Ascending aorta (tissue), 2 donors: ENCODE results near the gene CD7. TPM values are rescaled to one million over a fixed set of nuclear protein-coding genes. Genes with fewer than 3 reads are reported as not detected.

Experiments used
- DNase-seq, 2 donors: peaks; one replicate each; pipeline ENCODE4 v3.0.0-alpha.2; 2019; ENCODE audit warnings: low spot score in 2 of 2
- H3K27ac ChIP-seq, 2 donors: fragments of 200-600 bp; sonication (generic); one replicate each; pipeline ENCODE4 v1.5.1; 2016 to 2017; ENCODE audit warnings: mild to moderate bottlenecking in 1 of 2
- H3K27me3 ChIP-seq: fragments of 200-600 bp; sonication (generic); one replicate; pipeline ENCODE4 v1.5.1; 2017
- H3K36me3 ChIP-seq, 2 donors: fragments of 200-600 bp; sonication (generic); one replicate each; pipeline ENCODE4 v1.5.1; 2016
- H3K4me1 ChIP-seq, 2 donors: fragments of 200-600 bp; sonication (generic); one replicate each; pipeline ENCODE4 v1.5.1; 2016 to 2017; ENCODE audit warnings: mild to moderate bottlenecking in 1 of 2
- H3K4me3 ChIP-seq, 2 donors: fragments of 200-600 bp; sonication (generic); one replicate each; pipeline ENCODE4 v1.5.1; 2016 to 2017; ENCODE audit warnings: mild to moderate bottlenecking in 1 of 2
- H3K9me3 ChIP-seq, 2 donors: fragments of 200-600 bp; sonication (generic); one replicate each; pipeline ENCODE4 v1.5.1; 2016
- intact Hi-C: fragments of 100-400 bp; cut with DNase I; formaldehyde crosslinking; loops from one replicate; pipeline ENCODE4 v1.15.1; 2023
- total RNA-seq: library from RNA; depleted of rRNA; stranded (reverse); fragments of >200 nt; gene quantifications from one replicate; pipeline ENCODE4 v1.1.0, GENCODE V29; 2016
- TF ChIP-seq, protein P1 (sequence below), 3 experiments: fragments of 200-600 bp in 2 of 3; fragments of 450-650 bp in 1 of 3; sonication (generic) in 2 of 3; IDR thresholded peaks; one replicate each; pipeline ENCODE4 v1.5.1; 2016 to 2019; ENCODE audit warnings: antibody characterized with exemption in 3 of 3, mild to moderate bottlenecking in 1 of 3, moderate library complexity in 1 of 3

CD7 gene
- total RNA-seq, 1 donor from 2014 or later: 6.7 TPM

DNA sequence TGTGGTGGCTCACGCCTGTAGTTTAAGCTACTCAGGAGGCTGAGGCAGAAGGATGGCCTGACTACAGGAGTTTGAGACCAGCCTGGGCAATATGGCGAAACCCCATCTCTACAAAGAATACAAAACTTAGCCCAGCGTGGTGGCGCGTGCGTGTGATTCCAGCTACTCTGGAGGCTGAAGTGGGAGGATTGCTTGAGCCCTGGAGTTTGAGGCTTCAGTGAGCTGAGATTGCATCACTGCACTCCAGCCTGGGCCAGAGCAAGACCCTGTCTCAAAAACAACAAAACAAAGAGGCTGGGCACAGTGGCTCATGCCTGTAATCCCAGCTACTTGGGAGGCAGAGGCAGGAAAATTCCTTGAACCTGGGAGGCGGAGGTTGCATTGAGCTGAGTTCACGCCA lies 36.9 kb downstream of the CD7 start:
- H3K4me1 ChIP-seq: no peaks in the 10 kb centered on the region
- H3K36me3 ChIP-seq: no peaks in the 10 kb centered on the region
- intact Hi-C loops: no loop called here
- H3K27me3 ChIP-seq: no peaks in the 10 kb centered on the region
- DNase-seq: no peak
- no peak overlapping the region for H3K27ac ChIP-seq
- TF ChIP-seq, protein P1, sequence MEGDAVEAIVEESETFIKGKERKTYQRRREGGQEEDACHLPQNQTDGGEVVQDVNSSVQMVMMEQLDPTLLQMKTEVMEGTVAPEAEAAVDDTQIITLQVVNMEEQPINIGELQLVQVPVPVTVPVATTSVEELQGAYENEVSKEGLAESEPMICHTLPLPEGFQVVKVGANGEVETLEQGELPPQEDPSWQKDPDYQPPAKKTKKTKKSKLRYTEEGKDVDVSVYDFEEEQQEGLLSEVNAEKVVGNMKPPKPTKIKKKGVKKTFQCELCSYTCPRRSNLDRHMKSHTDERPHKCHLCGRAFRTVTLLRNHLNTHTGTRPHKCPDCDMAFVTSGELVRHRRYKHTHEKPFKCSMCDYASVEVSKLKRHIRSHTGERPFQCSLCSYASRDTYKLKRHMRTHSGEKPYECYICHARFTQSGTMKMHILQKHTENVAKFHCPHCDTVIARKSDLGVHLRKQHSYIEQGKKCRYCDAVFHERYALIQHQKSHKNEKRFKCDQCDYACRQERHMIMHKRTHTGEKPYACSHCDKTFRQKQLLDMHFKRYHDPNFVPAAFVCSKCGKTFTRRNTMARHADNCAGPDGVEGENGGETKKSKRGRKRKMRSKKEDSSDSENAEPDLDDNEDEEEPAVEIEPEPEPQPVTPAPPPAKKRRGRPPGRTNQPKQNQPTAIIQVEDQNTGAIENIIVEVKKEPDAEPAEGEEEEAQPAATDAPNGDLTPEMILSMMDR (IDR thresholded peaks at IDR 0.05): no peak
- H3K9me3 ChIP-seq: no peaks in the 10 kb centered on the region
- H3K4me3 ChIP-seq: no peak overlapping the region

DNA sequence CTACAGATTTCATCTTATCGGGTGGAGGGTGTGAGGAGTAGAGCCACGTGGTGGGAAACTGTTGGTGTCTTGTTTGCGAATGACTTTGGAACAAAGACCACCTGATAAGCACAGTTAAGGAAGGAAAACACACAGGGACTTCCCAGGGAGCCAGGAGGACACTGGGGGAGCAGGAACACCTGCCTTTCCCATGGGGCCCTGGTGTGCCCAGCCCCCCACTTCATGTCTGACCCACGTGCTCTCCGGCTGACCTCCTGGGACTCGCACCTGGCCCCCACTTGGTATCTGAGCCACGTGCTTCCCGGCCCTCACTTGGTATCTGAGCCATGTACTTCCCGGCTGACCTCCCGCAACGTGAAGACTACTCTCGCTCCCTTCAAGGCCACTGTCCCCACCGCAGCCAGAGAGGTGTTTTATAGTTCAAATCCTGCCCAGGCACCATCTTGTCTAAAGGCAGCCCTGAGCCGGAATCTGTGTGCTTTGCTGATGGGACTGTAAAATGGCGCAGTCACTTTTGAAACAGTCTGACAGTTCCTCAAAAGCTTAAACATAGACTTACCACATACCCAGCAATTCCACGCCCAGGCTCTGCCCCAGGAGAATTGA lies 38.5 kb downstream of the CD7 start:
- intact Hi-C loops: no loop called here
- Histone ChIP-seq H3K9me3 (no peaks in the 10 kb centered on the region), H3K4me3 (no peak overlapping the region), H3K36me3 (no peaks in the 10 kb centered on the region), H3K4me1 (peaks cover 3 to 5% of the 10 kb centered on the region in 2 donors), H3K27ac (no peak overlapping the region), H3K27me3 (no peaks in the 10 kb centered on the region)
- DNase-seq: no peak
- TF ChIP-seq, protein P1 (IDR thresholded peaks at IDR 0.05): no peak

DNA sequence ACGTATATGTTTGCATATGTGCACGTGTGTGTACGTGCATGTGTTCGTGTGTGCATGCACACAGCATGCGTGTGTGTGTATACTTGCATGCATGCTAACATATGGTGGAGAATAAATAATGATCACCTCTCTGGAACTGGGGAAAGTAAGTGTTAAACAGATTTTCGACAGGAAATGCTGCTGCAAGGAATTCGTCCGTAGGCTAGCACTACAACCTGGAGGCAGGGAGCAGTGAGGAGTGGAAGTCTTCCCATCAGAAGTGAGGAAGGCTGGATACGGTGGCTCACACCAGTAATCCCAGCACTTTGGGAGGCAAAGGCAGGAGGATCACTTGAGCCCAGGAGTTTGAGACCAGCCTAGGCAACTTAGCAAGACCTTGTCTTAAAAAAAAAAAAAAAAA lies 39.1 kb downstream of the CD7 start:
- intact Hi-C loops: no loop called here

DNA sequence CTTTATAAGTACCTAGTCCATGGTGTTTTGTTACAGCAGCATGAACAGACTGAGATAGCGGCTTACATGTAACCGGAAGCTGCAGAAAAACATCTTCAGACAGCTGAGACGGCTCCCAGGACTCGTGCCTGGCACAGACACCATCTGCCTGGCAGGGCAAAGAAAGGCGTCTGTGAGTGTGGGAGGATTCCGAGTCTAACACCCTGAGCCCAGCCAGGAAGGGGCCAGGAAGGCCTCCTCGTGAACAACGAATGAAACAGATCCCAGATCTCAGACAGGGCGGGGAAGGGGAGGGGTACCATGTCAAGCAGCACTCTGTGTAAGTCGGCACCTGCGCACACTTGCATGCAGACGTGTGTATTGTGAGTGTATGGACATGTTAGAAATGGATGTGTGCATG lies 39.6 kb downstream of the CD7 start:
- Histone ChIP-seq H3K27me3 (no peaks in the 10 kb centered on the region), H3K9me3 (no peaks in the 10 kb centered on the region), H3K36me3 (no peaks in the 10 kb centered on the region), H3K27ac (no peak overlapping the region), H3K4me1 (peaks cover 4 to 8% of the 10 kb centered on the region in 2 donors), H3K4me3 (no peak overlapping the region)
- DNase-seq: no peak
- intact Hi-C loops: no loop called here
- TF ChIP-seq, protein P1 (IDR thresholded peaks at IDR 0.05): no peak

More for the DNA sequence above, 39.1 kb downstream of the CD7 start:
- no peaks in the 10 kb centered on the region for H3K36me3 ChIP-seq
- no peak overlapping the region for H3K27ac ChIP-seq
- H3K4me1 ChIP-seq: peaks cover 4 to 8% of the 10 kb centered on the region in 2 donors
- H3K9me3 ChIP-seq: no peaks in the 10 kb centered on the region
- H3K4me3 ChIP-seq: no peak overlapping the region
- TF ChIP-seq, protein P1 (IDR thresholded peaks at IDR 0.05): no peak
- no peaks in the 10 kb centered on the region for H3K27me3 ChIP-seq
- DNase-seq: no peak

DNA sequence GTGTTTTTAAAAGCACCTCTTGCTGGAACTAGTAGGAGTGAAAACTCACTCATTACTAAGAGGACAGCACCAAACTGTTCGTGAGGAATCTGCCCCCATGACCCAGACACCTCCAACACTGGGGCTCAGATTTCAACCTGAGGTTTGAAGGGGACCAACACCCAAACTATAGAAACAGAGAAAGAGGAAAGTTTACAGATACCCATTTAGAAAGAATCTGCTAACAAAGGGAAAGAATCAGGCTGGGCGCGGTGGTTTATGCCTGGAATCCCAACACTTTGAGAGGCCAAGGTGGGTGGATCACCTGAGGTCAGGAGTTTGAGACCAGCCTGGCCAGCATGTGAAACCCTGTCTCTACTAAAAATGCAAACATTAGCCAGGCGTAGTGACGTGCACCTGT lies 40.5 kb downstream of the CD7 start:
- TF ChIP-seq, protein P1 (IDR thresholded peaks at IDR 0.05): no peak
- Histone ChIP-seq H3K27me3 (no peaks in the 10 kb centered on the region), H3K4me3 (no peak overlapping the region), H3K27ac (no peak overlapping the region), H3K9me3 (no peaks in the 10 kb centered on the region), H3K36me3 (peaks cover under 1 to 2% of the 10 kb centered on the region in 2 donors), H3K4me1 (peaks cover 5 to 10% of the 10 kb centered on the region in 2 donors)
- no peak for DNase-seq
- intact Hi-C loops: no loop called here

DNA sequence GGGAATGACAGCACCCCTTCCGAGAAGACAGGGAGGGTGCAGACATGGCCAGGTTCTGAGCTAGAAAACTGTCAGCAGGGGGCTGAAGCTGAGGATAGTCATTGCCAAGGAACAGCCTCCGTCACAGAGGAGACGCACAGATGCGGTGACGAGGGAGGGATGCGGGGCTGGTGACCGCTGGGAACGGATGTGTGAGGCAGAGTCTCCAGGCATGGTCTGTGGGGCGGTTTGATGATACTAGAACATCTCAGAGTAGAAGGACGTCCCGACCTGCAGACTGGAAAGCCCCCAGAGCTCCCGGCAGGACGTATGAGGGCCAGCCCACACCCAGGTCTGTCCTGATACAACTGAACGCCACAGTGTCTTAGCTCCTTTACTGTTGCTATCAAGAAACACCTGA lies 42.1 kb downstream of the CD7 start:
- no peaks in the 10 kb centered on the region for H3K9me3 ChIP-seq
- peaks cover 15 to 17% of the 10 kb centered on the region in 2 donors for H3K36me3 ChIP-seq
- intact Hi-C loops: no loop called here
- TF ChIP-seq, protein P1 (IDR thresholded peaks at IDR 0.05): no peak
- no peaks in the 10 kb centered on the region for H3K27me3 ChIP-seq
- H3K27ac ChIP-seq: no peak overlapping the region
- peaks cover 8 to 23% of the 10 kb centered on the region in 2 donors for H3K4me1 ChIP-seq
- no peak for DNase-seq
- no peak overlapping the region for H3K4me3 ChIP-seq
